OCI-LY7 (cell line): ENCODE results near the gene CGAS. TPM values are rescaled to one million over a fixed set of nuclear protein-coding genes. Genes with fewer than 3 reads are reported as not detected.

Source experiments
- BruUV-seq: library from RNA; stranded (reverse); fragments of 400-500 nt; replicated peaks from 2 replicates; lab custom pipeline; 2021; lab: Mats Ljungman, UMichigan
- CTCF ChIA-PET: fragments of 300-600 bp; sonication (Branson Sonifier 250); formaldehyde crosslinking; loops from one replicate; lab custom pipeline; 2022; ENCODE audit warnings: antibody characterized with exemption; ENCODE audit not compliant: unreplicated experiment; lab: Charles Lee
- POLR2A ChIA-PET: fragments of 300-600 bp; sonication (Branson Sonifier 250); formaldehyde crosslinking; loops from one replicate; lab custom pipeline; 2022; ENCODE audit warnings: antibody characterized with exemption; lab: Charles Lee
- DNase-seq: peaks from one replicate; pipeline ENCODE4 v3.0.0-alpha.2; 2015; ENCODE audit warnings: low spot score
- H2AFZ ChIP-seq: fragments of 200-600 bp; sonication (generic), shearing (Covaris generic); 2 replicates; pipeline ENCODE4 v1.6.1; 2014; ENCODE audit warnings: mild to moderate bottlenecking, antibody characterized with exemption, low read length, moderate library complexity
- H3K27ac ChIP-seq: fragments of 200-600 bp; sonication (generic); 2 replicates; pipeline ENCODE4 v1.5.1; 2014; ENCODE audit warnings: mixed run types, low read depth, mild to moderate bottlenecking, moderate library complexity, low read length, inconsistent platforms; ENCODE audit not compliant: poor library complexity, severe bottlenecking
- H3K36me3 ChIP-seq: fragments of 200-600 bp; sonication (generic); 2 replicates; pipeline ENCODE4 v1.6.1; 2014; ENCODE audit warnings: mild to moderate bottlenecking, antibody characterized with exemption, low read length, moderate library complexity, mixed read lengths; ENCODE audit not compliant: insufficient read depth
- H3K4me1 ChIP-seq: fragments of 200-600 bp; sonication (generic); 2 replicates; pipeline ENCODE4 v1.5.1; 2014; ENCODE audit warnings: mild to moderate bottlenecking, low read length; ENCODE audit not compliant: insufficient read depth, poor library complexity, severe bottlenecking
- H3K4me2 ChIP-seq: fragments of 200-600 bp; sonication (generic); 2 replicates; pipeline ENCODE4 v1.6.1; 2014; ENCODE audit warnings: mild to moderate bottlenecking, low read length
- H3K4me3 ChIP-seq: fragments of 200-600 bp; sonication (generic); 2 replicates; pipeline ENCODE4 v1.5.1; 2014; ENCODE audit warnings: mild to moderate bottlenecking, low read depth, low read length; ENCODE audit not compliant: poor library complexity, severe bottlenecking
- H3K79me2 ChIP-seq: fragments of 200-600 bp; sonication (generic); 2 replicates; pipeline ENCODE4 v1.6.1; 2016; ENCODE audit warnings: low read depth, mild to moderate bottlenecking, low read length, moderate library complexity, mixed read lengths; ENCODE audit not compliant: insufficient read depth
- H3K9me2 ChIP-seq: fragments of 200-600 bp; sonication (generic); 2 replicates; pipeline ENCODE4 v1.6.1; 2016; ENCODE audit warnings: mild to moderate bottlenecking, low read length, mixed read lengths; ENCODE audit not compliant: insufficient read depth
- H3K9me3 ChIP-seq: fragments of 200-600 bp; sonication (generic); 2 replicates; pipeline ENCODE4 v1.6.1; 2014; ENCODE audit warnings: mild to moderate bottlenecking, mixed run types, low read length, mixed read lengths
- H4K20me1 ChIP-seq: fragments of 200-600 bp; sonication (generic); 2 replicates; pipeline ENCODE4 v1.6.1; 2014; ENCODE audit warnings: mild to moderate bottlenecking, antibody characterized with exemption, low read length, moderate library complexity, mixed read lengths; ENCODE audit not compliant: insufficient read depth
- CTCF ChIP-seq: fragments of 200-600 bp; sonication (generic); conservative IDR thresholded peaks from 2 replicates; pipeline ENCODE4 v1.5.1; 2014; ENCODE audit warnings: mild to moderate bottlenecking, antibody characterized with exemption, low read length, moderate library complexity, mixed read lengths
- EZH2phosphoT487 ChIP-seq: fragments of 200-600 bp; sonication (generic); IDR thresholded peaks from 2 replicates; pipeline ENCODE4 v1.6.1; 2018; ENCODE audit warnings: low read depth, borderline replicate concordance, mild to moderate bottlenecking, mixed run types, antibody characterized with exemption, low read length, moderate library complexity, mixed read lengths
- intact Hi-C: fragments of 100-400 bp; cut with micrococcal nuclease; formaldehyde crosslinking; loops from one replicate; pipeline ENCODE4 v1.10.0; 2022; ENCODE audit not compliant: unreplicated experiment
- total RNA-seq, 2 experiments: library from RNA; depleted of rRNA in 1 of 2; stranded (reverse); fragments of >200 nt in 1 of 2; shearing (Covaris generic) in 1 of 2; gene quantifications; 2 replicates each; pipeline ENCODE4 v1.2.3, GENCODE V29; 2014 to 2022

Gene CGAS
- total RNA-seq, 2 experiments from 2014 or later, result 0.40 to 1.3 TPM

GRCh38 chr6:73455865-73456629 is 4.0 kb upstream of the CGAS start:
- Histone ChIP-seq H3K27ac (no peak overlapping the region), H3K36me3 (no peaks in the 10 kb centered on the region), H3K4me2 (no peak overlapping the region), H3K9me3 (no peaks in the 10 kb centered on the region), H3K4me1 (peaks cover 30% of the 10 kb centered on the region), H3K79me2 (no peaks in the 10 kb centered on the region), H3K4me3 (no peak overlapping the region), H2AFZ (no peak overlapping the region), H4K20me1 (no peaks in the 10 kb centered on the region), H3K9me2 (no peaks in the 10 kb centered on the region)
- intact Hi-C loops, result no loop called here
- TF ChIP-seq CTCF (no peak), EZH2phosphoT487 (no peak)
- CTCF ChIA-PET, result no interaction called here
- DNase-seq, result no peak
- no TSS peak for BruUV-seq
- POLR2A ChIA-PET, result no interaction called here

DNA sequence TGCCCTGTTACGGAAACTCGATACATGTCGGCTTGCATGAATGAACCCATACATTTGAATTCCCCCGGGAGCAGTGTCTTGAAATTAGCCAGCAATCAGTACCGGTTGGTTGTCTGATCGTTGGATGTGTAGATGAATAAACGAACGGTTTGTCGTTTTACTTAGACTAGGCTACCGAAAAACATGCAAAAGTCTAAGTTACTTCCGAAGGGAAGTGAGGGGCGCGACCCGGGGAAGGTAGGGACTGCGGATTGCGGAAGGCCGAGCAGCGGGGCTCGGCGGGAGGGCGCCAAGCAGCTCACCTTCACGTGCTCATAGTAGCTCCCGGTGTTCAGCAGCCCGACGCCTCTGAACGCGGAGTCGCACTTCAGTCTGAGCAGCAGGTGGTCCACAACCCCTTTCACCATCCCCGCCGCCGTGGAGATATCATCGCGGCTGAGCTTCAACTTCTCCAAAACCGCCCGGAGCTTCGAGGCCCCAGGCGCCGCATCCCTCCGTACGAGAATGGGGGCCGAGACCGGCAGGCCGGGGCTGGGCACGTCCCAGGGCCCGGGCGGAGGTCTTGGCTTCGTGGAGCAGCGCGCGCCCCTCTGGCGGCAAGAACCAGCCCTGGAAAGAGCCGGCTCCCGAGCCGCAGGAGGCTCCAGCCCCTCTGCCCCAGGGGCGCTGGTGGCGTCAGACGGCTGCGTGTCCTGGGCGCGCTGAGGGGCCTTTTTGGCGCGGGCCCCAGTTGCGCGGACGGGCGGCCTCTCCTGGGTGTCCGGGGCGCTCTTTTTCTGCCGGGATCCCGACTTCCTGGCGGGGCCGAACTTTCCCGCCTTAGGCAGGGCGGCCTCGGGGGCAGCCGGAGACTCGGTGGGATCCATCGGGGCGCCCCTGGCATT is 632 bp downstream of the CGAS start:
- no peak overlapping the region for H2AFZ ChIP-seq
- peaks cover 15% of the 10 kb centered on the region for H3K4me1 ChIP-seq
- peak overlapping the region; percentile 34 for H3K4me3 ChIP-seq
- no peaks in the 10 kb centered on the region for H4K20me1 ChIP-seq
- H3K79me2 ChIP-seq, result no peaks in the 10 kb centered on the region
- H3K9me2 ChIP-seq, result no peaks in the 10 kb centered on the region
- ChIA-PET POLR2A (interaction anchor here (1.0 to 2.0 kb wide), 2 partner anchors 10 to 29 kb away, joined by 3 to 8 read pairs; partner anchors contain the start of gene MTO1), CTCF (no interaction called here)
- TF ChIP-seq EZH2phosphoT487 (no peak; the same call in 1 of the 2 replicates), CTCF (no peak)
- no peak overlapping the region for H3K27ac ChIP-seq
- intact Hi-C loops, result no loop called here
- H3K9me3 ChIP-seq, result no peaks in the 10 kb centered on the region
- BruUV-seq, result no TSS peak
- peak; percentile 29 for DNase-seq
- H3K4me2 ChIP-seq, result peak overlapping the region; percentile 44
- H3K36me3 ChIP-seq, result no peaks in the 10 kb centered on the region
